IMR-90 (cell line): ENCODE measurements around the gene UPK1A. TPM values are rescaled to one million over a fixed set of nuclear protein-coding genes. Genes with fewer than 3 reads are reported as not detected.

Experiments
- ATAC-seq: fragments of 200-7000 bp; cut with Tn5 transposase; 2 replicates; pipeline ENCODE4 v1.9.1; 2020; ENCODE audit warnings: low read depth, mild to moderate bottlenecking, moderate library complexity
- BruUV-seq: library from RNA; stranded (reverse); fragments of 400-500 nt; replicated peaks from 2 replicates; lab custom pipeline; 2021; lab: Mats Ljungman, UMichigan
- CTCF ChIA-PET: fragments of 300-600 bp; formaldehyde crosslinking; extraction: SDS; loops from one replicate; lab custom pipeline; 2021; ENCODE audit warnings: antibody characterized with exemption; lab: Yijun Ruan, JAX
- POLR2A ChIA-PET: fragments of 300-600 bp; sonication (Branson Sonifier 250); formaldehyde crosslinking; loops from one replicate; lab custom pipeline; 2022; ENCODE audit warnings: antibody characterized with exemption; ENCODE audit not compliant: unreplicated experiment; lab: Charles Lee
- DNase-seq: peaks from one replicate; pipeline ENCODE4 v3.0.0; 2013
- H2AFZ ChIP-seq: replicated peaks from 2 replicates; pipeline ENCODE3; 2013; ENCODE audit warnings: low read length, mild to moderate bottlenecking; ENCODE audit not compliant: poor library complexity
- H2AK5ac ChIP-seq: 2 replicates; pipeline ENCODE4 v1.6.1; 2013; ENCODE audit warnings: low read depth, low read length, inconsistent platforms
- H2AK9ac ChIP-seq: replicated peaks from 2 replicates; pipeline ENCODE3; 2013; ENCODE audit warnings: mild to moderate bottlenecking, low read depth, low read length, moderate library complexity; ENCODE audit not compliant: poor library complexity
- H2BK120ac ChIP-seq: 2 replicates; pipeline ENCODE4 v1.6.1; 2013; ENCODE audit warnings: low read depth, low read length, inconsistent platforms
- H2BK15ac ChIP-seq: 3 replicates; pipeline ENCODE4 v1.6.1; 2013; ENCODE audit warnings: low read depth, low read length, inconsistent platforms
- H2BK20ac ChIP-seq: 2 replicates; pipeline ENCODE4 v1.6.1; 2013; ENCODE audit warnings: low read depth, mild to moderate bottlenecking, inconsistent platforms, low read length, moderate library complexity
- H2BK5ac ChIP-seq: 2 replicates; pipeline ENCODE4 v1.6.1; 2013; ENCODE audit warnings: mild to moderate bottlenecking, low read depth, low read length, inconsistent platforms; ENCODE audit not compliant: poor library complexity, severe bottlenecking
- H3K14ac ChIP-seq: replicated peaks from 2 replicates; pipeline ENCODE4 v1.6.1; 2013; ENCODE audit warnings: low read depth, low read length, inconsistent platforms
- H3K18ac ChIP-seq: 2 replicates; pipeline ENCODE4 v1.6.1; 2013; ENCODE audit warnings: low read depth, low read length, control low read depth
- H3K23ac ChIP-seq: 2 replicates; pipeline ENCODE4 v1.6.1; 2013; ENCODE audit warnings: low read depth, low read length, inconsistent platforms
- H3K27ac ChIP-seq: 2 replicates; pipeline ENCODE4 v1.5.1; 2013; ENCODE audit warnings: mild to moderate bottlenecking, control low read depth, low read length; ENCODE audit not compliant: insufficient read depth
- H3K27me3 ChIP-seq: 2 replicates; pipeline ENCODE4 v1.6.1; 2013; ENCODE audit warnings: low read length; ENCODE audit not compliant: control insufficient read depth, insufficient read depth
- H3K36me3 ChIP-seq: 2 replicates; pipeline ENCODE4 v1.6.1; 2013; ENCODE audit warnings: low read length, mixed read lengths; ENCODE audit not compliant: control insufficient read depth, insufficient read depth
- H3K4ac ChIP-seq: 2 replicates; pipeline ENCODE4 v1.6.1; 2013; ENCODE audit warnings: low read depth, low read length, inconsistent platforms
- H3K4me1 ChIP-seq: 2 replicates; pipeline ENCODE4 v1.6.1; 2013; ENCODE audit warnings: low read length, mixed read lengths; ENCODE audit not compliant: control insufficient read depth, insufficient read depth
- H3K4me2 ChIP-seq: 2 replicates; pipeline ENCODE4 v1.6.1; 2013; ENCODE audit warnings: low read depth, mild to moderate bottlenecking, control low read depth, low read length, moderate library complexity
- H3K4me3 ChIP-seq: 2 replicates; pipeline ENCODE4 v1.5.1; 2013; ENCODE audit warnings: low read depth, mild to moderate bottlenecking, control low read depth, low read length, moderate library complexity; ENCODE audit not compliant: insufficient read depth
- H3K56ac ChIP-seq: 2 replicates; pipeline ENCODE4 v1.6.1; 2013; ENCODE audit warnings: low read length, inconsistent platforms; ENCODE audit not compliant: insufficient read depth; ENCODE audit errors: extremely low read depth
- H3K79me1 ChIP-seq, 2 experiments: 2 replicates each; pipeline ENCODE4 v1.6.1; 2013; ENCODE audit warnings: low read length in 2 of 2, inconsistent platforms in 1 of 2, low read depth in 1 of 2
- H3K9ac ChIP-seq: 2 replicates; pipeline ENCODE4 v1.6.1; 2013; ENCODE audit warnings: low read depth, low read length, control low read depth
- H3K9me1 ChIP-seq: 2 replicates; pipeline ENCODE4 v1.6.1; 2013; ENCODE audit warnings: low read length, inconsistent platforms; ENCODE audit not compliant: insufficient read depth
- H3K9me3 ChIP-seq: 2 replicates; pipeline ENCODE4 v1.6.1; 2013; ENCODE audit warnings: low read length; ENCODE audit not compliant: control insufficient read depth, insufficient read depth
- H4K20me1 ChIP-seq: 2 replicates; pipeline ENCODE4 v1.6.1; 2013; ENCODE audit warnings: low read length, inconsistent platforms; ENCODE audit not compliant: insufficient read depth
- H4K5ac ChIP-seq: 2 replicates; pipeline ENCODE4 v1.6.1; 2013; ENCODE audit warnings: mild to moderate bottlenecking, low read depth, low read length, control low read depth
- H4K8ac ChIP-seq, 2 experiments: 2 replicates each; pipeline ENCODE4 v1.6.1; 2013; ENCODE audit warnings: low read depth in 2 of 2, low read length in 2 of 2, control low read depth in 1 of 2, inconsistent platforms in 1 of 2
- H4K91ac ChIP-seq: 2 replicates; pipeline ENCODE4 v1.6.1; 2013; ENCODE audit warnings: low read depth, low read length, inconsistent platforms; ENCODE audit not compliant: insufficient read depth
- BHLHE40 ChIP-seq: fragments of 150-350 bp; IDR thresholded peaks from 2 replicates; pipeline ENCODE4 v1.6.1; 2016; ENCODE audit warnings: mild to moderate bottlenecking, low read depth, low read length
- CEBPB ChIP-seq: IDR thresholded peaks from 2 replicates; pipeline ENCODE4 v1.6.1; 2012; ENCODE audit warnings: low read depth, low read length, improper control_type of control experiment
- CHD1 ChIP-seq: IDR thresholded peaks from 2 replicates; pipeline ENCODE4 v1.6.1; 2012; ENCODE audit warnings: low read depth, low read length, improper control_type of control experiment
- FOS ChIP-seq: fragments of 150-350 bp; IDR thresholded peaks from 2 replicates; pipeline ENCODE4 v1.6.1; 2016; ENCODE audit warnings: low read depth, low read length
- MAFK ChIP-seq: IDR thresholded peaks from 2 replicates; pipeline ENCODE4 v1.6.1; 2012; ENCODE audit warnings: low read depth, low read length, improper control_type of control experiment
- MAZ ChIP-seq: IDR thresholded peaks from 2 replicates; pipeline ENCODE4 v1.6.1; 2012; ENCODE audit warnings: low read depth, mild to moderate bottlenecking, low read length, improper control_type of control experiment, moderate library complexity, borderline replicate concordance
- MXI1 ChIP-seq: IDR thresholded peaks from 2 replicates; pipeline ENCODE4 v1.6.1; 2012; ENCODE audit warnings: low read depth, mild to moderate bottlenecking, low read length, moderate library complexity, borderline replicate concordance
- NFE2L2 ChIP-seq: fragments of 150-350 bp; IDR thresholded peaks from 2 replicates; pipeline ENCODE4 v1.6.1; 2016; ENCODE audit warnings: low read depth, mild to moderate bottlenecking, low read length
- POLR2A ChIP-seq: IDR thresholded peaks from 2 replicates; pipeline ENCODE4 v1.6.1; 2012; ENCODE audit warnings: mild to moderate bottlenecking, low read depth, low read length
- RAD21 ChIP-seq: IDR thresholded peaks from 2 replicates; pipeline ENCODE4 v1.6.1; 2012; ENCODE audit warnings: low read length, improper control_type of control experiment
- RCOR1 ChIP-seq: IDR thresholded peaks from 2 replicates; pipeline ENCODE4 v1.6.1; 2012; ENCODE audit warnings: mild to moderate bottlenecking, low read length, improper control_type of control experiment; ENCODE audit not compliant: insufficient replicate concordance
- RFX5 ChIP-seq: IDR thresholded peaks from 2 replicates; pipeline ENCODE4 v1.8.0; 2012; ENCODE audit warnings: low read depth, mild to moderate bottlenecking, low read length, moderate library complexity
- SMC3 ChIP-seq: fragments of 150-350 bp; IDR thresholded peaks from 2 replicates; pipeline ENCODE4 v1.6.1; 2016; ENCODE audit warnings: low read depth, mild to moderate bottlenecking, antibody characterized with exemption, low read length, moderate library complexity
- WGBS, 2 experiments: methylation state at CpG; one replicate each; pipeline versions ENCODE4 v1.1.5 to v1.1.7; 2013; ENCODE audit warnings: missing lambda C conversion rate in 2 of 2; ENCODE audit not compliant: insufficient read length in 1 of 2; ENCODE audit errors: extremely low coverage in 2 of 2; 5-methylcytosine and 5-hydroxymethylcytosine counted together
- dilution Hi-C: fragments of 300-500 bp; cut with HindIII; formaldehyde crosslinking; loops from one replicate; pipeline ENCODE4 v1.14.3; 2018; ENCODE audit warnings: low sequenced_read_pairs; ENCODE audit not compliant: unreplicated experiment
- in situ Hi-C: fragments of 300-500 bp; cut with MboI; formaldehyde crosslinking; loops from 3 replicates; pipeline ENCODE4 v1.14.3; 2019; ENCODE audit warnings: low sequenced_read_pairs, inconsistent platforms, mixed read lengths
- intact Hi-C: fragments of 100-400 bp; cut with micrococcal nuclease; formaldehyde crosslinking; loops from 2 replicates; pipeline ENCODE4 v1.10.0; 2022
- polyA plus RNA-seq, 3 experiments: library from polyadenylated mRNA; depleted of rRNA; stranded (reverse); fragments of >200 nt; gene quantifications; 2 replicates each; pipeline ENCODE4 v1.2.3, GENCODE V29; 2012; ENCODE audit warnings: low replicate concordance in 1 of 3
- total RNA-seq: library from RNA; depleted of rRNA; stranded (reverse); fragments of >200 nt; gene quantifications from 2 replicates; pipeline ENCODE4 v1.2.3, GENCODE V29; 2012
- TF ChIP-seq, protein P1 (sequence below): fragments of 150-350 bp; IDR thresholded peaks from 2 replicates; pipeline ENCODE4 v1.6.1; 2017; ENCODE audit warnings: mild to moderate bottlenecking, antibody characterized with exemption, low read length, low read depth
- TF ChIP-seq, protein P2 (sequence below): conservative IDR thresholded peaks from 2 replicates; pipeline ENCODE4 v1.5.1; 2012; ENCODE audit warnings: mild to moderate bottlenecking, low read depth, low read length, improper control_type of control experiment
- TF ChIP-seq, protein P3 (sequence below): fragments of 150-350 bp; IDR thresholded peaks from 2 replicates; pipeline ENCODE4 v1.6.1; 2016; ENCODE audit warnings: low read depth, mild to moderate bottlenecking, low read length, moderate library complexity, borderline replicate concordance

Gene UPK1A
- total and polyA plus RNA-seq, 2 of the 4 experiments (the other 2 are of a cell fraction), result 0.21 TPM; not detected in 1

DNA sequence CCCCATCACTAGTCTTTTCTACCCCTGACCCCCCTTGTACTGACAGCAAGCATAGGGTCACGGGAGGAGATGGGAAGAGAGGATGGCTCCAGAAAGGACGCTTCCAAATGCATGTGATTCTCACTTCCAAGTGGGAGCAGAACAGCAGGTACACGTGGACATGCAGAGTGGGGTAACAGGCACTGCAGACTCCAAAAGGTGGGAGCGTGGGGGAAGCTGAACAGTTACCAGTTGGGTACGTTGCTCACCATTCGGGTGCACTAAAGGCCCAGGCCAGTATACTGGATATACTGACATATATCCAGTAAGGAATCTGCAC is 27.0 kb upstream of the UPK1A start:
- H2AK5ac ChIP-seq, result no peak overlapping the region; the same call in 1 of the 2 replicates
- H3K27me3 ChIP-seq, result no peaks in the 10 kb centered on the region
- no peak overlapping the region for H3K18ac ChIP-seq
- in situ Hi-C loops, result no loop called here
- H2AK9ac ChIP-seq, result peak overlapping the region; percentile 50
- peaks cover 5% of the 10 kb centered on the region; the same call in 1 of the 2 replicates for H3K4me1 ChIP-seq
- H3K4me3 ChIP-seq, result no peak overlapping the region
- H4K8ac ChIP-seq, result no peak overlapping the region
- H2BK120ac ChIP-seq, result no peak overlapping the region
- peaks cover 13% of the 10 kb centered on the region for H3K9me1 ChIP-seq
- no peak overlapping the region for H2BK5ac ChIP-seq
- H2BK15ac ChIP-seq, result no peak overlapping the region
- H3K14ac ChIP-seq, result no peak overlapping the region
- ChIA-PET CTCF (no interaction called here), POLR2A (no interaction called here)
- WGBS, 2 experiments, result 40% methylated on average over 1 of the region's 6 CpGs; no CpG with 5 or more reads in 1 of the 2 experiments
- DNase-seq (no peak), ATAC-seq (no peak)
- no peak overlapping the region for H3K4ac ChIP-seq
- no peak overlapping the region for H3K4me2 ChIP-seq
- no peaks in the 10 kb centered on the region for H4K20me1 ChIP-seq
- H4K5ac ChIP-seq, result no peak overlapping the region
- H3K56ac ChIP-seq, result no peak overlapping the region
- dilution Hi-C loops, result no loop called here
- peaks cover 28% of the 10 kb centered on the region for H3K36me3 ChIP-seq
- BruUV-seq, result no TSS peak
- no peak overlapping the region for H4K91ac ChIP-seq
- no peak overlapping the region for H2AFZ ChIP-seq
- no peak for TF ChIP-seq MAFK
- no peak for TF ChIP-seq RFX5
- TF ChIP-seq RCOR1, result no peak
- TF ChIP-seq POLR2A, result no peak
- TF ChIP-seq FOS, result no peak
- no peak for TF ChIP-seq RAD21
- TF ChIP-seq, protein P1, sequence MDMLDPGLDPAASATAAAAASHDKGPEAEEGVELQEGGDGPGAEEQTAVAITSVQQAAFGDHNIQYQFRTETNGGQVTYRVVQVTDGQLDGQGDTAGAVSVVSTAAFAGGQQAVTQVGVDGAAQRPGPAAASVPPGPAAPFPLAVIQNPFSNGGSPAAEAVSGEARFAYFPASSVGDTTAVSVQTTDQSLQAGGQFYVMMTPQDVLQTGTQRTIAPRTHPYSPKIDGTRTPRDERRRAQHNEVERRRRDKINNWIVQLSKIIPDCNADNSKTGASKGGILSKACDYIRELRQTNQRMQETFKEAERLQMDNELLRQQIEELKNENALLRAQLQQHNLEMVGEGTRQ, result no peak
- TF ChIP-seq BHLHE40, result no peak
- TF ChIP-seq MXI1, result no peak
- no peak for TF ChIP-seq MAZ
- no peak for TF ChIP-seq CHD1
- TF ChIP-seq, protein P2, sequence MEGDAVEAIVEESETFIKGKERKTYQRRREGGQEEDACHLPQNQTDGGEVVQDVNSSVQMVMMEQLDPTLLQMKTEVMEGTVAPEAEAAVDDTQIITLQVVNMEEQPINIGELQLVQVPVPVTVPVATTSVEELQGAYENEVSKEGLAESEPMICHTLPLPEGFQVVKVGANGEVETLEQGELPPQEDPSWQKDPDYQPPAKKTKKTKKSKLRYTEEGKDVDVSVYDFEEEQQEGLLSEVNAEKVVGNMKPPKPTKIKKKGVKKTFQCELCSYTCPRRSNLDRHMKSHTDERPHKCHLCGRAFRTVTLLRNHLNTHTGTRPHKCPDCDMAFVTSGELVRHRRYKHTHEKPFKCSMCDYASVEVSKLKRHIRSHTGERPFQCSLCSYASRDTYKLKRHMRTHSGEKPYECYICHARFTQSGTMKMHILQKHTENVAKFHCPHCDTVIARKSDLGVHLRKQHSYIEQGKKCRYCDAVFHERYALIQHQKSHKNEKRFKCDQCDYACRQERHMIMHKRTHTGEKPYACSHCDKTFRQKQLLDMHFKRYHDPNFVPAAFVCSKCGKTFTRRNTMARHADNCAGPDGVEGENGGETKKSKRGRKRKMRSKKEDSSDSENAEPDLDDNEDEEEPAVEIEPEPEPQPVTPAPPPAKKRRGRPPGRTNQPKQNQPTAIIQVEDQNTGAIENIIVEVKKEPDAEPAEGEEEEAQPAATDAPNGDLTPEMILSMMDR, result no peak
- TF ChIP-seq NFE2L2, result no peak
- no peak for TF ChIP-seq SMC3
- TF ChIP-seq, protein P3, sequence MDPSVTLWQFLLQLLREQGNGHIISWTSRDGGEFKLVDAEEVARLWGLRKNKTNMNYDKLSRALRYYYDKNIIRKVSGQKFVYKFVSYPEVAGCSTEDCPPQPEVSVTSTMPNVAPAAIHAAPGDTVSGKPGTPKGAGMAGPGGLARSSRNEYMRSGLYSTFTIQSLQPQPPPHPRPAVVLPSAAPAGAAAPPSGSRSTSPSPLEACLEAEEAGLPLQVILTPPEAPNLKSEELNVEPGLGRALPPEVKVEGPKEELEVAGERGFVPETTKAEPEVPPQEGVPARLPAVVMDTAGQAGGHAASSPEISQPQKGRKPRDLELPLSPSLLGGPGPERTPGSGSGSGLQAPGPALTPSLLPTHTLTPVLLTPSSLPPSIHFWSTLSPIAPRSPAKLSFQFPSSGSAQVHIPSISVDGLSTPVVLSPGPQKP, result no peak
- no peak for TF ChIP-seq CEBPB
- H3K9ac ChIP-seq, result no peak overlapping the region
- no peak overlapping the region for H3K27ac ChIP-seq
- no peak overlapping the region for H2BK20ac ChIP-seq
- intact Hi-C loops, result no loop called here
- H3K9me3 ChIP-seq, result no peaks in the 10 kb centered on the region
- H3K23ac ChIP-seq, result no peak overlapping the region
- H3K79me1 ChIP-seq, result no peaks in the 10 kb centered on the region; a peak in 1 of 4 replicates
